ENCODE results near the gene ESYT2. TPM values are rescaled to one million over a fixed set of nuclear protein-coding genes. Genes with fewer than 3 reads are reported as not detected.

The ESYT2 gene
- total and polyA plus RNA-seq, 9 of the 15 experiments (the other 6 are each of a cell fraction or from before 2014, with no cell fraction given), result 5.8 to 86.9 (median 64.7) TPM

- TF ChIP-seq MXD1 (CRISPR knock-in tag; IDR thresholded peaks at IDR 0.05; ENCODE audit: borderline replicate concordance, poor library complexity, severe bottlenecking) (no peak), ZBTB40 (IDR thresholded peaks at IDR 0.05) (0 out of 2 replicates have a peak, but pooled peaks have one; percentile 58), ZBTB40 (CRISPR knock-in tag; IDR thresholded peaks at IDR 0.05) (no peak), E2F1 (CRISPR knock-in tag; IDR thresholded peaks at IDR 0.05) (0 out of 2 replicates have a peak, but pooled peaks have one; percentile 28), SRSF1 (IDR thresholded peaks at IDR 0.05; ENCODE audit: low read depth, low read length) (no peak), POLR2B (IDR thresholded peaks at IDR 0.05; ENCODE audit: low read depth, partially characterized antibody) (no peak), L3MBTL2 (IDR thresholded peaks at IDR 0.05) (no peak), ZNF197 (CRISPR knock-in tag; IDR thresholded peaks at IDR 0.05; ENCODE audit: low read depth) (no peak)
These were observed 932 bp downstream of the ESYT2 start (continued) for GRCh38 chr7:158828133-158829020.

Measured in K562 (cell line).